Measurements from ENCODE around the gene NBEAL1.
A peak's percentile ranks its signal among the peaks of the same experiment; 100 is the strongest.
"Not testable (repeated sequence)": the region's sequence is repeated elsewhere in the genome, so short reads cannot be mapped to it uniquely, and the experiment has no call there.

Gene NBEAL1

GRCh38 chr2:203229674-203230073, 215.0 kb downstream of the NBEAL1 start:
- not testable (repeated sequence) for DNase-seq (ENCODE audit: low read depth)

DNA sequence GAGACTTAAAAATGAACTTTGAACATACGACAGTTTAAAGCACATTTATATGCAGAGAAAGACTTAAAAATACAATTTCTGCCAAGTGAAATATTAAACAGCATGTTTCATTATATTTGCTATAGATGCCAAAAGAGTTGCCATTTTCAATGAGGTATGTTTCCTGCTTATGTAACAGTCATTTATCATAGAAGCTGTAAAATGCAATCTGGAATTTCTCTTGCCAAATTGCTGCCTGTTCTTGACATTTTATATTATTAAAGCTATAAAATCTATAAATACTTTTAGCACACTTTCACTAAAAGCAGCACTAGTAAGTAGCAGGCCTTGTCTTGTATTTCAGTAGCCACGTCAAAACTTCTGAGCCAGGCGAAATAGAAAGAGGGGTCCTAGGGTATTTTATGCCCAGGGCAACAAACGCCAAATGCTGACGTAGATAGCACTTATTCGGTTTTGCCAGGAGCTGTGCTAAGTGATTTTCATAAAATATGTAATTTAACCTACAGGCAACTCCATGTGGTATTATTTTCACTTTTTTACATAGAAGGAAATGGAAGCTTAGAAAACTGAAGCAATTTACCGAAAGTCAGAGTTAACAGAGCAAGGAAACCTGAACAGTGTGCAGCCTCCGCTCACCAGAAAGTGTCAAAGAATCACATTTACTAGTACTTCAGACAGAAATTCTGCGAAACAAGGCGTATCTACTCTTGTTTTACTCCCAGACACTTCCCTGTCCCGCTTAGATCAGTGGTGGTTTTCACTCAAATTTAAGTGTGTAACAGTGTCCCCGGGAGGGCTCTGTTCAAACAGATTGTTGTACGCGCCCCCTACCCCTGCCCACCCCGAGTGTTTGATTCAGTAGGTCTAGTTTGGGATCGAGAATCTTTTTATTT, 222.9 kb downstream of the NBEAL1 start:
- no peak for DNase-seq (ENCODE audit: low read depth)

GRCh38 chr2:203238292-203238703, 223.6 kb downstream of the NBEAL1 start:
- DNase-seq (ENCODE audit: low read depth) = no peak

DNA sequence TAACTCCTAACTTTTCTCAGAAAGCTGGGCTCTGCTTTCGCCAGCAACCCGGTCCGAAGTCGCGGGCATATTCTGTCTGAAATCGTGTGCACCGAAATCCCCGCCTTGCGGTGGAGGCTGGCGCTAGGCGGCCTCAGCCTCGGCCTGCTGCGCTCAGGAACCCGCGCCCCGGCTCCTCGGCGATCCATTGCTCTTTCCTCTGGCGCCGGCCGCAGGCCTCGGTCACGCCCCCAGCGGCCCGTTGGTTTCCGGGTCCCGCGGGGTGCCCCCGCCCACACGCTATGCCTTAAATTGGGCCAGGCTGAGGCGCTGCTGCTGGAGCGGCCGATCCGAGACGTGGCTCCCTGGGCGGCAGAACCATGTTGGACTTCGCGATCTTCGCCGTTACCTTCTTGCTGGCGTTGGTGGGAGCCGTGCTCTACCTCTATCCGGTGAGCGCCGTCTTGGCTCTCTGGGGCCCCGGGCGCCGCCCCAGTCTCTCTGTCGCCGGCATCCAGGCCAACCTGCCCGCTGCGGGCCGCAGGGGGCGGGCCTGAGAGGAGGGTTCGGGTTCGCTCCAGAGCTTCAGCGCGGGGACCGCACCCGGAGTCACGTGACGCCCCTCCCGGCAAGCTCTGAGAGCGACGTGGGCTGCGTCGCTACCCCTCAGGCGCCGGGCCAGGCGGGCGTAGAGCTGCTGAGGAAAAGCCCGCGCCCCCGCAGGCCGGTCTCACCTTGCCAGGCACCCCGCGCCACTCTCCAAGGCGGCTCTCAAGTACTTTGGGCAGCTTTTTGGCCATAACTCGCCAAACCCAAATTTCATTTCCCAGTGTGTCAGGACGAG, 224.2 kb downstream of the NBEAL1 start, which contains the start of gene CYP20A1:
Gene CYP20A1, plus strand, starts transcription at position 315 of the 823 bp plus-strand sequence. Its CDS starts 45 bp downstream, at position 360.
- DNase-seq (ENCODE audit: low read depth) = peak; percentile 93

DNA sequence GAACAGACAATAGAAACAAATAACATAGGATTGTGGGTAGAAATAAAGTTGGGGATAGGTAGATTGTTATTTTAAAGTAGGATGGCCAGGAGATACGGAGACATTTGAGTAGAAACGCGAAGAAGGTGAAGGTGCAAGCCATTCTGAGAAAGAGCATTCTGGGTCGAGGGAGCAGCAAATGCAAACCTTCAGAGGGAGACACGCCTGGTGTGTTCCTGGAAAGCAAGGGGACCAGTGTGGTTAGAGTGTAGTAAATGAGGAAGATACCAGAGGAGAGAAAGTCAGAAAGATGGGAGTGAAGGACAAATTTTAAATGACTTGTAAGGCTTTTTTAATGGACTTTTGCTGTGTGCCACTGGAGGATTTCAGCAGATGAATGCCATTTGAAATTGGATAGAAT, 225.8 kb downstream of the NBEAL1 start:
- no peak for DNase-seq (ENCODE audit: low read depth)

DNA sequence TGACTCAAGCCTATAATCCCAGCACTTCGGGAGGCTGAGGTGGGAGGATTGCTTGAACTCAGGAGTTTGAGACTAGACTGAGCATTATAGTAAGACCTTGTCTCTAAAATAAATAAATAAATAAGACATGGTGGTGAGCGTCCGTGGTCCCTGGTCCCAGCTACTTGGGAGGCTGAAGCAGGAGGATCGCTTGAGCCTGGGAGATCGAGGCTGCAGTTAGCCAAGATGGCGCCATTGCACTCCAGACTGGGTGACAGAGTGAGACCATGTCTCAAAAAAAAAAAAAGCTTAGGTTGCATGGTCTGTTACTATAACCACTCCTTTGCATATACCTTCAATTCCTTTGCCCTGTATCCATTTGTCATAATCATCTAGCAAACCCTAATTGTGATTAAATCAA, 227.8 kb downstream of the NBEAL1 start:
- DNase-seq (ENCODE audit: low read depth) = no peak

DNA sequence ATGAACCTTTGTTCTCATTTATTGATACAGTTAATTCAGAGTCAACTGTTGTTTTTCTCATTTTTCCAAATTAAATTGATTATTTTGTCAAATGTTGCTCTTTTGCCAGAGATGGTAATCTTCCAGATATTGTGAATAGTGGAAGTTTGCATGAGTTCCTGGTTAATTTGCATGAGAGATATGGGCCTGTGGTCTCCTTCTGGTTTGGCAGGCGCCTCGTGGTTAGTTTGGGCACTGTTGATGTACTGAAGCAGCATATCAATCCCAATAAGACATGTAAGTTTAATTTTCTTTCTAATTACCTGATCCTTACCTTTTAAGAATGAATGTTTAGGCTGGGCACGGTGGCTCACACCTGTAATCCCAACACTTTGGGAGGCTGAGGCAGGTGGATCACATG, 232.0 kb downstream of the NBEAL1 start:
- no peak for DNase-seq (ENCODE audit: low read depth)

GRCh38 chr2:203252818-203253217, 238.1 kb downstream of the NBEAL1 start:
- DNase-seq (ENCODE audit: low read depth) = no peak

- DNase-seq (ENCODE audit: low read depth) = not testable (repeated sequence)
These were observed 238.9 kb downstream of the NBEAL1 start for GRCh38 chr2:203253422-203254095.

DNA sequence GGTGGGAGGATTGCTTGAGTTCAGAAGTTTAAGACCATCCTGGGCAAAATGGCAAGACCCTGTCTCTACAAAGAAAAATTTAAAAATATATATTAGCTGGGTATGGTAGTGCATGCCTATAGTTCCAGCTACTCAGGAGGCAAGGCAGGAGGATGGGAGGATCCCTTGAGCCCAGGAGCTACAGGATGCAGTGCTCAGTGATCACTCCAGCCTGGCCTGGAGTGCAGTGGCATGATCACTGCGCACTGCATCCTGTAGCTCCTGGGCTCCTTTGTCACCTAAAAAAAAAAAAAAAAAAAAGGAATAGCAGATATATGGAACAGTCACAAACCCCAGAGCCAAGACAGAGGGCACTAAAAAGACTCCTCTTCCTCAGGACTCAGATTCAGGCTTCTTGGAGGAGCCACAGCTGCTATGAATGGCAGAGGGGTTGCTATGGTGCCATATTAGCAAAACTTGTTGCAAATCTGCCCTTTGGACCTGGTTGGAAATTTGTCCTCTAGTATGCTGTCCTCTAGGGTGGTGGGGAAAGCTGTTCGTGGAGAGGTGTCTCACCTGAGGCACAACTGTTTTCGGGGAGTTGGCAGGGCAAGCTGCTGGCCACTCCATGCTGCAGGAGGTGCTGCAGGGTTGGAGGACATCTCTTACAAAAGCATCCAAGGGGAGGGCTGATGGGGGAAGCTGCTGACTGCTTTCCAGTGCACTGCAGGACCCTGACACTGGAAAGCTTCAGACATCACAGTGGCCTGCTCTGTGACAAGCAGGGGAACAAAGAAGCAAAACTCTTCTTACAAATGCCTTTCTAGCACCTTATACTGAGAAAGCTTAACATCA, 246.9 kb downstream of the NBEAL1 start:
- no peak for DNase-seq (ENCODE audit: low read depth)
